Keratinocyte (primary cell): ENCODE results near the gene KCTD21. TPM values are rescaled to one million over a fixed set of nuclear protein-coding genes. Genes with fewer than 3 reads are reported as not detected.
"Not testable (repeated sequence)": the region's sequence is repeated elsewhere in the genome, so short reads cannot be mapped to it uniquely, and the experiment has no call there.

Source experiments
- DNase-seq: peaks from one replicate; pipeline ENCODE4 v3.0.0-alpha.2; 2011; ENCODE audit warnings: low read depth, missing footprints, low spot score
- FAIRE-seq: peaks from 2 replicates; lab custom pipeline; 2011; peaks lifted over from hg19 to GRCh38; lab: Jason Lieb, UNC
- H2AFZ ChIP-seq: 2 replicates; pipeline ENCODE4 v1.6.0; 2012; ENCODE audit warnings: low read length, control low read depth, inconsistent platforms; ENCODE audit not compliant: control insufficient read depth
- H3K27ac ChIP-seq: 2 replicates; pipeline ENCODE4 v1.5.1; 2011; ENCODE audit warnings: low read length; ENCODE audit not compliant: control insufficient read depth, insufficient read depth
- H3K27me3 ChIP-seq: 3 replicates; pipeline ENCODE4 v1.6.0; 2011; ENCODE audit warnings: low read length; ENCODE audit not compliant: control insufficient read depth, insufficient read depth; ENCODE audit errors: extremely low read depth
- H3K36me3 ChIP-seq, 2 experiments: 2 replicates in 1 of 2; 3 replicates in 1 of 2; pipeline ENCODE4 v1.5.1; 2011; ENCODE audit warnings: low read length in 2 of 2, mild to moderate bottlenecking in 1 of 2; ENCODE audit not compliant: control insufficient read depth in 2 of 2, insufficient read depth in 2 of 2; ENCODE audit errors: extremely low read depth in 1 of 2
- H3K4me1 ChIP-seq: 3 replicates; pipeline ENCODE4 v1.5.1; 2011; ENCODE audit warnings: low read length; ENCODE audit not compliant: control insufficient read depth, insufficient read depth; ENCODE audit errors: extremely low read depth
- H3K4me2 ChIP-seq: 3 replicates; pipeline ENCODE4 v1.6.0; 2011; ENCODE audit warnings: low read depth, low read length; ENCODE audit not compliant: control insufficient read depth, insufficient read depth; ENCODE audit errors: extremely low read depth
- H3K4me3 ChIP-seq, 3 experiments: fragments of 200-600 bp in 1 of 3; sonication (generic) in 1 of 3; 2 replicates in 2 of 3; 3 replicates in 1 of 3; pipeline ENCODE4 v1.5.1; 2011 to 2016; ENCODE audit warnings: low read length in 3 of 3, mild to moderate bottlenecking in 3 of 3, control low read depth in 2 of 3, inconsistent platforms in 1 of 3, low read depth in 1 of 3, mixed read lengths in 1 of 3, mixed run types in 1 of 3, moderate library complexity in 1 of 3; ENCODE audit not compliant: control insufficient read depth in 2 of 3, insufficient read depth in 2 of 3; ENCODE audit errors: extremely low read depth in 1 of 3
- H3K79me2 ChIP-seq: 2 replicates; pipeline ENCODE4 v1.6.0; 2012; ENCODE audit warnings: low read length; ENCODE audit not compliant: control insufficient read depth, insufficient read depth
- H3K9ac ChIP-seq: 3 replicates; pipeline ENCODE4 v1.6.0; 2011; ENCODE audit warnings: low read length; ENCODE audit not compliant: control insufficient read depth, insufficient read depth; ENCODE audit errors: extremely low read depth
- H3K9me1 ChIP-seq: 3 replicates; pipeline ENCODE4 v1.6.0; 2011; ENCODE audit warnings: low read length; ENCODE audit not compliant: control insufficient read depth, insufficient read depth; ENCODE audit errors: extremely low read depth
- H3K9me3 ChIP-seq: 2 replicates; pipeline ENCODE4 v1.5.1; 2012; ENCODE audit warnings: low read depth, low read length; ENCODE audit not compliant: control insufficient read depth
- H4K20me1 ChIP-seq: 3 replicates; pipeline ENCODE4 v1.6.0; 2011; ENCODE audit warnings: low read length; ENCODE audit not compliant: control insufficient read depth, insufficient read depth; ENCODE audit errors: extremely low read depth
- EZH2 ChIP-seq: IDR thresholded peaks from one replicate; pipeline ENCODE4 v1.6.1; 2012; ENCODE audit warnings: inconsistent platforms, mild to moderate bottlenecking, low read length, moderate library complexity
- dilution Hi-C: fragments of 300-500 bp; cut with MboI; formaldehyde crosslinking; loops from one replicate; pipeline ENCODE4 v1.7.0; 2020; ENCODE audit warnings: low sequenced_read_pairs; ENCODE audit not compliant: extremely low pct_ligation_motif_present
- polyA plus RNA-seq, 5 experiments: library from polyadenylated mRNA; depleted of rRNA in 3 of 5; stranded (reverse) in 3 of 5; stranded (forward) in 1 of 5; unstranded in 1 of 5; fragments of >200 nt; gene quantifications; 1 replicate in 1 of 5; 2 replicates in 3 of 5; 3 replicates in 1 of 5; pipeline versions ENCODE4 v1.2.1 to v1.2.3, GENCODE V29; 2011 to 2012; ENCODE audit warnings: missing spikeins in 2 of 5, low read depth in 1 of 5, low replicate concordance in 1 of 5
- TF ChIP-seq, protein P1 (sequence below), 3 experiments: IDR thresholded peaks in 1 of 3; conservative IDR thresholded peaks in 1 of 3; optimal IDR thresholded peaks in 1 of 3; 2 replicates in 2 of 3; 3 replicates in 1 of 3; pipeline versions ENCODE3 to v1.5.1; 2011; ENCODE audit warnings: low read length in 3 of 3, mild to moderate bottlenecking in 3 of 3, moderate library complexity in 2 of 3, control low read depth in 1 of 3, inconsistent platforms in 1 of 3; ENCODE audit not compliant: insufficient read depth in 2 of 3; ENCODE audit errors: extremely low read depth in 1 of 3

Gene KCTD21
- polyA plus RNA-seq, 1 donor (not counting 4 experiments of a cell fraction or from before 2014, with no cell fraction given), result 10.4 TPM

DNA sequence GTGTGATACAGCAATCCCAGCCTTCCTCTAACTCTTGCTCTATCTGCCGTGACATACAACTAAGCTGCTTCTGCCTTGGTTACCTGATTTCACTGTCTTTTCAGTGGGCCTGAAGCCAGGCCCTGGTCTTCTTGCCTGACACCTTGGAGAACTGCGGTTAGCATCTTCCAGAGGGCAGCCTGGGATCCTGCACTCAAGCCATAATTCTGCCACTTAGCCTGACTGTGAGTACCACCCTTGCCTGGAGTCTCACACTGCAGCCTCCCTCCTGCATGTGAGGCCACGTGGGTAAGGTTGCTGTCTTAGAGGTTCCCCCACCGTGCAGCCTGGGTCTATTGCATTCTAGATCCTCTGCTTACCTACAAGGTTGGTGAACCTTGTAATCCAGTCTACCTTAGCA is 36.1 kb upstream of the KCTD21 start:
- no peaks in the 10 kb centered on the region for H3K9me3 ChIP-seq
- dilution Hi-C loops, result no loop called here
- H3K27me3 ChIP-seq, result no peaks in the 10 kb centered on the region
- TF ChIP-seq, protein P1, sequence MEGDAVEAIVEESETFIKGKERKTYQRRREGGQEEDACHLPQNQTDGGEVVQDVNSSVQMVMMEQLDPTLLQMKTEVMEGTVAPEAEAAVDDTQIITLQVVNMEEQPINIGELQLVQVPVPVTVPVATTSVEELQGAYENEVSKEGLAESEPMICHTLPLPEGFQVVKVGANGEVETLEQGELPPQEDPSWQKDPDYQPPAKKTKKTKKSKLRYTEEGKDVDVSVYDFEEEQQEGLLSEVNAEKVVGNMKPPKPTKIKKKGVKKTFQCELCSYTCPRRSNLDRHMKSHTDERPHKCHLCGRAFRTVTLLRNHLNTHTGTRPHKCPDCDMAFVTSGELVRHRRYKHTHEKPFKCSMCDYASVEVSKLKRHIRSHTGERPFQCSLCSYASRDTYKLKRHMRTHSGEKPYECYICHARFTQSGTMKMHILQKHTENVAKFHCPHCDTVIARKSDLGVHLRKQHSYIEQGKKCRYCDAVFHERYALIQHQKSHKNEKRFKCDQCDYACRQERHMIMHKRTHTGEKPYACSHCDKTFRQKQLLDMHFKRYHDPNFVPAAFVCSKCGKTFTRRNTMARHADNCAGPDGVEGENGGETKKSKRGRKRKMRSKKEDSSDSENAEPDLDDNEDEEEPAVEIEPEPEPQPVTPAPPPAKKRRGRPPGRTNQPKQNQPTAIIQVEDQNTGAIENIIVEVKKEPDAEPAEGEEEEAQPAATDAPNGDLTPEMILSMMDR (optimal IDR thresholded peaks at IDR 0.05 in 1 of 3, IDR thresholded peaks at IDR 0.05 in 1 of 3, conservative IDR thresholded peaks at IDR 0.05 in 1 of 3; ENCODE audit: extremely low read depth in 1 of 3, insufficient read depth in 2 of 3, low read length in 3 of 3), result no peak
- TF ChIP-seq EZH2, result no peak
- no peaks in the 10 kb centered on the region for H3K4me1 ChIP-seq
- FAIRE-seq, result no peak
- no peak overlapping the region for H3K4me3 ChIP-seq
- no peak overlapping the region for H3K27ac ChIP-seq
- DNase-seq, result no peak
- H2AFZ ChIP-seq, result no peak overlapping the region
- no peaks in the 10 kb centered on the region for H3K9me1 ChIP-seq
- H3K36me3 ChIP-seq, result peaks cover 0 to 2% of the 10 kb centered on the region in 2 experiments
- no peak overlapping the region for H3K9ac ChIP-seq
- no peaks in the 10 kb centered on the region for H3K79me2 ChIP-seq
- no peak overlapping the region for H3K4me2 ChIP-seq
- no peaks in the 10 kb centered on the region for H4K20me1 ChIP-seq

GRCh38 chr11:78223320-78223954 is 35.0 kb upstream of the KCTD21 start:
- Histone ChIP-seq H3K4me1 (no peaks in the 10 kb centered on the region), H3K9me3 (no peaks in the 10 kb centered on the region), H3K9ac (no peak overlapping the region), H3K27me3 (no peaks in the 10 kb centered on the region), H3K4me3 (no peak overlapping the region), H4K20me1 (no peaks in the 10 kb centered on the region), H3K27ac (no peak overlapping the region), H3K4me2 (no peak overlapping the region), H3K79me2 (no peaks in the 10 kb centered on the region), H2AFZ (no peak overlapping the region), H3K36me3 (peaks cover 0 to 3% of the 10 kb centered on the region in 2 experiments), H3K9me1 (no peaks in the 10 kb centered on the region)
- DNase-seq (no peak), FAIRE-seq (no peak)
- TF ChIP-seq, protein P1 (optimal IDR thresholded peaks at IDR 0.05 in 1 of 3, IDR thresholded peaks at IDR 0.05 in 1 of 3, conservative IDR thresholded peaks at IDR 0.05 in 1 of 3; ENCODE audit: extremely low read depth in 1 of 3, insufficient read depth in 2 of 3, low read length in 3 of 3), result no peak
- no peak for TF ChIP-seq EZH2
- dilution Hi-C loops, result no loop called here

- H4K20me1 ChIP-seq, H3K36me3 ChIP-seq, FAIRE-seq, H3K4me1 ChIP-seq, H3K9ac ChIP-seq, H3K4me2 ChIP-seq, H3K4me3 ChIP-seq, H3K9me1 ChIP-seq, H3K27me3 ChIP-seq, dilution Hi-C loops, H2AFZ ChIP-seq, DNase-seq, H3K27ac ChIP-seq, H3K9me3 ChIP-seq, H3K79me2 ChIP-seq: not testable (repeated sequence)
Measured at GRCh38 chr11:78222726-78223125, 34.3 kb upstream of the KCTD21 start.
